ENCODE measurements around the gene SSBP2.

- TF ChIP-seq, protein P1, sequence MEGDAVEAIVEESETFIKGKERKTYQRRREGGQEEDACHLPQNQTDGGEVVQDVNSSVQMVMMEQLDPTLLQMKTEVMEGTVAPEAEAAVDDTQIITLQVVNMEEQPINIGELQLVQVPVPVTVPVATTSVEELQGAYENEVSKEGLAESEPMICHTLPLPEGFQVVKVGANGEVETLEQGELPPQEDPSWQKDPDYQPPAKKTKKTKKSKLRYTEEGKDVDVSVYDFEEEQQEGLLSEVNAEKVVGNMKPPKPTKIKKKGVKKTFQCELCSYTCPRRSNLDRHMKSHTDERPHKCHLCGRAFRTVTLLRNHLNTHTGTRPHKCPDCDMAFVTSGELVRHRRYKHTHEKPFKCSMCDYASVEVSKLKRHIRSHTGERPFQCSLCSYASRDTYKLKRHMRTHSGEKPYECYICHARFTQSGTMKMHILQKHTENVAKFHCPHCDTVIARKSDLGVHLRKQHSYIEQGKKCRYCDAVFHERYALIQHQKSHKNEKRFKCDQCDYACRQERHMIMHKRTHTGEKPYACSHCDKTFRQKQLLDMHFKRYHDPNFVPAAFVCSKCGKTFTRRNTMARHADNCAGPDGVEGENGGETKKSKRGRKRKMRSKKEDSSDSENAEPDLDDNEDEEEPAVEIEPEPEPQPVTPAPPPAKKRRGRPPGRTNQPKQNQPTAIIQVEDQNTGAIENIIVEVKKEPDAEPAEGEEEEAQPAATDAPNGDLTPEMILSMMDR (IDR thresholded peaks at IDR 0.05; ENCODE audit: borderline replicate concordance, extremely low read depth, low read length, poor library complexity, severe bottlenecking), result no peak
- no peak for TF ChIP-seq EZH2 (IDR thresholded peaks at IDR 0.05; ENCODE audit: borderline replicate concordance, low read depth, low read length, severe bottlenecking)
Measured at GRCh38 chr5:81401266-81401665, 349.6 kb downstream of the SSBP2 start.
